HG02970 (cell line): ENCODE results near the gene CDKN1A.

Experiments used
- ATAC-seq: cut with Tn5 transposase; IDR thresholded peaks from one replicate; pipeline ENCODE4 v1.9.1; 2021; ENCODE audit warnings: mild to moderate bottlenecking, moderate library complexity, moderate number of reproducible peaks; ENCODE audit not compliant: unreplicated experiment, low FRiP score

Gene CDKN1A

GRCh38 chr6:36734486-36735060, 56.1 kb downstream of the CDKN1A start:
- no peak for ATAC-seq

GRCh38 chr6:36735110-36736071, 56.9 kb downstream of the CDKN1A start:
- no peak for ATAC-seq
